Osteoblast (primary cell): Measurements from ENCODE around the gene NMT2. TPM values are rescaled to one million over a fixed set of nuclear protein-coding genes. Genes with fewer than 3 reads are reported as not detected.

Experiments
- DNase-seq: peaks from one replicate; pipeline ENCODE4 v3.0.0; 2011; ENCODE audit warnings: low spot score, mixed read lengths; ENCODE audit not compliant: insufficient read length; ENCODE audit errors: missing footprints
- H2AFZ ChIP-seq: 2 replicates; pipeline ENCODE4 v1.6.0; 2011; ENCODE audit warnings: mild to moderate bottlenecking, low read length
- H3K27ac ChIP-seq: 2 replicates; pipeline ENCODE4 v1.5.1; 2011; ENCODE audit warnings: mild to moderate bottlenecking, low read depth, low read length, moderate library complexity
- H3K27me3 ChIP-seq: 2 replicates; pipeline ENCODE4 v1.6.0; 2012; ENCODE audit warnings: mild to moderate bottlenecking, control low read depth, inconsistent platforms, low read length, moderate library complexity; ENCODE audit not compliant: insufficient read depth
- H3K36me3 ChIP-seq: 2 replicates; pipeline ENCODE4 v1.5.1; 2011; ENCODE audit warnings: mild to moderate bottlenecking, low read length, control low read depth, moderate library complexity; ENCODE audit not compliant: insufficient read depth
- H3K4me1 ChIP-seq: 2 replicates; pipeline ENCODE4 v1.5.1; 2011; ENCODE audit warnings: mild to moderate bottlenecking, low read length, control low read depth, moderate library complexity; ENCODE audit not compliant: insufficient read depth
- H3K4me2 ChIP-seq: 2 replicates; pipeline ENCODE4 v1.6.0; 2011; ENCODE audit warnings: mild to moderate bottlenecking, low read length; ENCODE audit not compliant: insufficient read depth
- H3K4me3 ChIP-seq: fragments of 200-600 bp; sonication (generic); 3 replicates; pipeline ENCODE4 v1.5.1; 2012; ENCODE audit warnings: mild to moderate bottlenecking, low read length, inconsistent platforms; ENCODE audit not compliant: insufficient read depth
- H3K79me2 ChIP-seq: 2 replicates; pipeline ENCODE4 v1.6.0; 2012; ENCODE audit warnings: mild to moderate bottlenecking, low read length, control low read depth, inconsistent platforms; ENCODE audit not compliant: insufficient read depth
- H3K9me3 ChIP-seq: 2 replicates; pipeline ENCODE4 v1.5.1; 2011; ENCODE audit warnings: low read depth, low read length, control low read depth
- H4K20me1 ChIP-seq: 2 replicates; pipeline ENCODE4 v1.6.0; 2012; ENCODE audit warnings: mild to moderate bottlenecking, low read length, control low read depth; ENCODE audit not compliant: insufficient read depth
- total RNA-seq: library from RNA; depleted of rRNA; stranded (reverse); fragments of >200 nt; gene quantifications from 2 replicates; pipeline ENCODE4 v1.2.3, GENCODE V29; 2012
- TF ChIP-seq, protein P1 (sequence below): IDR thresholded peaks from 2 replicates; pipeline ENCODE4 v1.5.1; 2011; ENCODE audit warnings: mild to moderate bottlenecking, low read depth, low read length, moderate library complexity; ENCODE audit errors: extremely low read depth

NMT2 gene
- total RNA-seq, 1 donor: 43.8 TPM

GRCh38 chr10:15096661-15097010, 71.9 kb downstream of the NMT2 start:
- H4K20me1 ChIP-seq: peaks cover 8% of the 10 kb centered on the region
- TF ChIP-seq, protein P1, sequence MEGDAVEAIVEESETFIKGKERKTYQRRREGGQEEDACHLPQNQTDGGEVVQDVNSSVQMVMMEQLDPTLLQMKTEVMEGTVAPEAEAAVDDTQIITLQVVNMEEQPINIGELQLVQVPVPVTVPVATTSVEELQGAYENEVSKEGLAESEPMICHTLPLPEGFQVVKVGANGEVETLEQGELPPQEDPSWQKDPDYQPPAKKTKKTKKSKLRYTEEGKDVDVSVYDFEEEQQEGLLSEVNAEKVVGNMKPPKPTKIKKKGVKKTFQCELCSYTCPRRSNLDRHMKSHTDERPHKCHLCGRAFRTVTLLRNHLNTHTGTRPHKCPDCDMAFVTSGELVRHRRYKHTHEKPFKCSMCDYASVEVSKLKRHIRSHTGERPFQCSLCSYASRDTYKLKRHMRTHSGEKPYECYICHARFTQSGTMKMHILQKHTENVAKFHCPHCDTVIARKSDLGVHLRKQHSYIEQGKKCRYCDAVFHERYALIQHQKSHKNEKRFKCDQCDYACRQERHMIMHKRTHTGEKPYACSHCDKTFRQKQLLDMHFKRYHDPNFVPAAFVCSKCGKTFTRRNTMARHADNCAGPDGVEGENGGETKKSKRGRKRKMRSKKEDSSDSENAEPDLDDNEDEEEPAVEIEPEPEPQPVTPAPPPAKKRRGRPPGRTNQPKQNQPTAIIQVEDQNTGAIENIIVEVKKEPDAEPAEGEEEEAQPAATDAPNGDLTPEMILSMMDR: no peak
- H3K79me2 ChIP-seq: peaks cover 41% of the 10 kb centered on the region
- H3K36me3 ChIP-seq: peaks cover 4% of the 10 kb centered on the region
- DNase-seq: no peak
- peak overlapping the region; percentile 90 for H3K4me3 ChIP-seq
- H3K4me1 ChIP-seq: peaks cover 12% of the 10 kb centered on the region
- no peaks in the 10 kb centered on the region for H3K27me3 ChIP-seq
- peak overlapping the region; percentile 100 for H3K4me2 ChIP-seq
- no peaks in the 10 kb centered on the region for H3K9me3 ChIP-seq
- H3K27ac ChIP-seq: peak overlapping the region; percentile 91
- H2AFZ ChIP-seq: peak overlapping the region; percentile 96

- no peak overlapping the region for H3K4me2 ChIP-seq
- peaks cover 4% of the 10 kb centered on the region for H3K79me2 ChIP-seq
- H3K27ac ChIP-seq: no peak overlapping the region
- no peaks in the 10 kb centered on the region for H3K36me3 ChIP-seq
- no peaks in the 10 kb centered on the region for H3K27me3 ChIP-seq
- H3K9me3 ChIP-seq: no peaks in the 10 kb centered on the region
- H3K4me3 ChIP-seq: no peak overlapping the region
- no peaks in the 10 kb centered on the region for H4K20me1 ChIP-seq
- peaks cover 11% of the 10 kb centered on the region for H3K4me1 ChIP-seq
- TF ChIP-seq, protein P1: no peak
- no peak for DNase-seq
- H2AFZ ChIP-seq: no peak overlapping the region
Observed at GRCh38 chr10:15092855-15093408, 75.6 kb downstream of the NMT2 start.

DNA sequence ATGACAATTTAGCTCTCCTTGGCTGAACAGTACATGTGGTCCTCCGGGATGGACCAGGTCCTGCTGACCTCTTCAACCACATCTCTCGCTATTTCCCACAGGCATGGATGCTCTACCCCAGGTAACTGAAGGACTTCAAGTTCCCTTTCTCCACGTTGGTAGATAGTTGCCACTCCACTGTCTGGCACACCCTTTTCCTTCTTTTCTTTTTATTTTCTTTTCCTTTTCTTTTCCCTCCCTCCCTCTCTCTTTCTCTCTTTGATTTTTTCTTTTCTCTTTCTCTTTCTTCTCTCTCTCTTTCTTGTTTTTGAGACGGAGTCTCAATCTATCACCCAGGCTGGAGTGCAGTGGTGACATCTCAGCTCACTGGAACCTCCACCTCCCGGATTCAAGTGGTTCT, 77.1 kb downstream of the NMT2 start:
- Histone ChIP-seq H4K20me1 (no peaks in the 10 kb centered on the region), H3K4me2 (no peak overlapping the region), H3K27ac (no peak overlapping the region), H3K9me3 (no peaks in the 10 kb centered on the region), H3K27me3 (no peaks in the 10 kb centered on the region), H3K79me2 (no peaks in the 10 kb centered on the region), H3K4me3 (no peak overlapping the region), H3K4me1 (peaks cover 9% of the 10 kb centered on the region), H2AFZ (no peak overlapping the region), H3K36me3 (no peaks in the 10 kb centered on the region)
- TF ChIP-seq, protein P1: no peak
- no peak for DNase-seq

DNA sequence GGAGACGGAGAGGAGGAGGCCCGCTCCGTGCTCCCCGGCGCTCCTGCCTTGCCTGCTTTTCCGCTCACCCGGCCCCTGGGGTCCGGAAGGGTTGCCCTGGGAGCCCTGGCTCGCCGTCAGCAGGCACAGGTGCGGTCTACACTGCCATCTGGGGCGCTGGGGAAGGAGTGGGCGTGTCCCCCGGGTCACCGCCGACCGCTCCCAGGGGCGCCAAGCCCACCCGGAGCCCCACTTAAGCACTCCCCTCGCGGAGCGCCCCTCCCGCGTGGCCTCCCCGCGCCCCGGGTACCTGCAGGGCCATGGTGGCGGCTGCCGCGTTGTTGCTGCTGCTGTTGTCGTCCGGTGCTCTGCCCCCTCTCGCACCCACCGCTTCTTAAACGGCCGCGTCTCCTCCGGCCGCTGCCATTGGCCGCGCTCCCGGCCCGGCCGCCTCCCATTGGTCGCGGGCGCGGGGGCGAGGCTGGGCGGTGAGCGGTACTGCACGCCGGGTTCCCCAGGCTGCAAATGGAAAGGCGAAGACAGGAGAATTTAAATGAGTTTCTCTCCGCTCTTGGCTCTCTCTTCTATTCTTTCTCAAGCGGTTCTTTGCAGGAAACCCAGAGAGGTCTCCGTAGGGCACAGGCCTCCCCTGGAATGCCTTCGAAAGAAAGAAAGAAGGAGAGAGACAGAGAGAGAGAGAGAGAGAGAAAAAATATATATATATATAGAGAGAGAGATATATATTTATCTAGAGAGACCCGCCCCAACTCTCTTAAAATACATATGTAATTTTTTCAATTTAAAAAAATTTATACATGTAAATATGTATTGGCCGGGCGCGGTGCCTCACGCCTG, 79.8 kb downstream of the NMT2 start, which contains the start of gene ACBD7:
TSS of gene ACBD7 (minus strand) at position 349 of the 834 bp plus-strand sequence. CDS start at position 301, 48 bp downstream.
- Histone ChIP-seq H3K4me2 (peak within 1 kb of the TSS; percentile 90), H3K27me3 (no peaks in the 10 kb centered on the region), H3K36me3 (no peaks in the 10 kb centered on the region), H2AFZ (peak within 1 kb of the TSS; percentile 83), H3K27ac (no peak within 1 kb of the TSS), H4K20me1 (no peaks in the 10 kb centered on the region), H3K4me3 (peak within 1 kb of the TSS; percentile 77), H3K79me2 (no peaks in the 10 kb centered on the region), H3K9me3 (no peaks in the 10 kb centered on the region), H3K4me1 (peaks cover 13% of the 10 kb centered on the region)
- TF ChIP-seq, protein P1: no peak
- DNase-seq: peak; percentile 98
